ENCODE measurements around the gene LOXHD1.

DNA sequence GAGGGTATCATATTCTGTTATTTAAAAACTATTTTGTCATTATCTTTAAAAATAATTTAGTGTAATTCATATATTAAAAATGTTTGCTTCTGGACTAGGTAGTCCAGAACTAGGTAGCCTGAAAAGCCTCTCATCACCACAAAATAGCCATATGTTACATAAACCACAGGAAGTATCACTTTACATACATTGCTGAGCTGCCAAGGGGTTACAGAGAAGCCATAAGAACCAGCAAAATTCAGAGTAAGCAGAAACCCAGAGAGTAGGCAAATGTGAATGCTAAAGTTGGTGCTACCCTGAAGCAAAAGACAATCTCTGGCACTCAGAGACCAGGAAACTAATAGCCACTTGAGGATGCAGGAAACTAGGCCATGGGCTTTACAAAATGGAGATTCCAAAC is 60.9 kb downstream of the LOXHD1 start:
- TF ChIP-seq, protein P1, sequence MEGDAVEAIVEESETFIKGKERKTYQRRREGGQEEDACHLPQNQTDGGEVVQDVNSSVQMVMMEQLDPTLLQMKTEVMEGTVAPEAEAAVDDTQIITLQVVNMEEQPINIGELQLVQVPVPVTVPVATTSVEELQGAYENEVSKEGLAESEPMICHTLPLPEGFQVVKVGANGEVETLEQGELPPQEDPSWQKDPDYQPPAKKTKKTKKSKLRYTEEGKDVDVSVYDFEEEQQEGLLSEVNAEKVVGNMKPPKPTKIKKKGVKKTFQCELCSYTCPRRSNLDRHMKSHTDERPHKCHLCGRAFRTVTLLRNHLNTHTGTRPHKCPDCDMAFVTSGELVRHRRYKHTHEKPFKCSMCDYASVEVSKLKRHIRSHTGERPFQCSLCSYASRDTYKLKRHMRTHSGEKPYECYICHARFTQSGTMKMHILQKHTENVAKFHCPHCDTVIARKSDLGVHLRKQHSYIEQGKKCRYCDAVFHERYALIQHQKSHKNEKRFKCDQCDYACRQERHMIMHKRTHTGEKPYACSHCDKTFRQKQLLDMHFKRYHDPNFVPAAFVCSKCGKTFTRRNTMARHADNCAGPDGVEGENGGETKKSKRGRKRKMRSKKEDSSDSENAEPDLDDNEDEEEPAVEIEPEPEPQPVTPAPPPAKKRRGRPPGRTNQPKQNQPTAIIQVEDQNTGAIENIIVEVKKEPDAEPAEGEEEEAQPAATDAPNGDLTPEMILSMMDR (IDR thresholded peaks at IDR 0.05) = no peak
- TF ChIP-seq POLR2A (IDR thresholded peaks at IDR 0.05) = no peak
